K562 (cell line): ENCODE data around the gene NUP43.

Experiments
- HDAC2 ChIP-seq: fragments of 450-650 bp; IDR thresholded peaks from 2 replicates; pipeline ENCODE4 v1.6.1; 2016; ENCODE audit warnings: mild to moderate bottlenecking
- HES1 ChIP-seq: fragments of 450-650 bp; IDR thresholded peaks from 2 replicates; pipeline ENCODE4 v1.6.1; 2016; ENCODE audit warnings: low read depth, mild to moderate bottlenecking, moderate library complexity
- POLR2AphosphoS5 ChIP-seq: IDR thresholded peaks from 2 replicates; pipeline ENCODE4 v1.6.1; 2011; ENCODE audit warnings: mild to moderate bottlenecking, low read depth, low read length, moderate library complexity; ENCODE audit not compliant: control insufficient read depth, insufficient read depth
- PRMT5 ChIP-seq: sonication (generic); formaldehyde crosslinking; IDR thresholded peaks from 2 replicates; pipeline ENCODE4 v1.5.0; 2020; ENCODE audit warnings: missing genetic modification reagents
- SAP30 ChIP-seq: fragments of 200-600 bp; sonication (generic); IDR thresholded peaks from 2 replicates; pipeline ENCODE4 v1.6.1; 2012; ENCODE audit warnings: borderline replicate concordance, low read depth, mild to moderate bottlenecking, moderate library complexity, low read length, control low read depth, inconsistent platforms; ENCODE audit not compliant: insufficient read depth, poor library complexity, severe bottlenecking
- SMARCE1 ChIP-seq: fragments of 450-650 bp; IDR thresholded peaks from 2 replicates; pipeline ENCODE4 v1.7.1; 2016; ENCODE audit warnings: mild to moderate bottlenecking
- SP1 ChIP-seq: sonication (generic); formaldehyde crosslinking; IDR thresholded peaks from 2 replicates; pipeline ENCODE4 v1.8.1; 2022; ENCODE audit warnings: mild to moderate bottlenecking, missing genetic modification reagents
- TCF7L2 ChIP-seq: fragments of 150-350 bp; IDR thresholded peaks from 2 replicates; pipeline ENCODE4 v1.6.1; 2016; ENCODE audit warnings: low read depth, mild to moderate bottlenecking, low read length, moderate library complexity
- ZNF384 ChIP-seq: IDR thresholded peaks from 2 replicates; pipeline ENCODE4 v1.6.1; 2012; ENCODE audit warnings: low read depth, low read length, improper control_type of control experiment

- TF ChIP-seq HES1 (no peak), SMARCE1 (no peak), POLR2AphosphoS5 (no peak), ZNF384 (no peak), HDAC2 (no peak), PRMT5 (no peak), SP1 (CRISPR knock-in tag) (no peak), SAP30 (no peak), TCF7L2 (no peak)
These were observed 8.2 kb upstream of the NUP43 start for GRCh38 chr6:149754548-149754947.
